ENCODE measurements around the gene ASB9. TPM values are rescaled to one million over a fixed set of nuclear protein-coding genes. Genes with fewer than 3 reads are reported as not detected.

Gene ASB9
- total RNA-seq, 2 donors from 2014 or later, result 1.6 to 4.9 TPM

GRCh38 chrX:15298780-15299179 is 28.9 kb upstream of the ASB9 start:
- ATAC-seq, result peak; percentile 32
- no peaks in the 10 kb centered on the region for H3K9me3 ChIP-seq
- peak in 2 of 4 donors; percentile 16 to 19 for DNase-seq
- TF ChIP-seq POLR2A (IDR thresholded peaks at IDR 0.05) (no peak), CTCF (IDR thresholded peaks at IDR 0.05) (no peak)
- H3K4me3 ChIP-seq, result no peak overlapping the region
- peaks cover 33% of the 10 kb centered on the region for H3K4me1 ChIP-seq
- intact Hi-C loops (cut with DNase I), result no loop called here
- WGBS, 2 donors, result 83% methylated on average over 3 of the region's 3 CpGs
- H3K27ac ChIP-seq, result peak overlapping the region; percentile 46 to 83 (median 62)
- H3K27me3 ChIP-seq, result no peaks in the 10 kb centered on the region
- H3K36me3 ChIP-seq (replicated peaks in 1 of 2; ENCODE audit: insufficient read depth in 1 of 2, low read depth in 2 of 2), result no peaks in the 10 kb centered on the region

- no peak for DNase-seq
Observed at GRCh38 chrX:15298201-15298600, 28.3 kb upstream of the ASB9 start.

GRCh38 chrX:15293451-15293850 is 23.6 kb upstream of the ASB9 start:
- H3K4me1 ChIP-seq, result peaks cover 12% of the 10 kb centered on the region
- no peak for TF ChIP-seq CTCF (IDR thresholded peaks at IDR 0.05)
- no peak for TF ChIP-seq POLR2A (IDR thresholded peaks at IDR 0.05)
- intact Hi-C loops (cut with DNase I), result no loop called here
- H3K27me3 ChIP-seq, result no peaks in the 10 kb centered on the region
- WGBS, 2 donors, result 90 to 96% methylated on average over 2 of the region's 2 CpGs
- DNase-seq (no peak), ATAC-seq (no peak)
- H3K27ac ChIP-seq, result no peak overlapping the region
- no peaks in the 10 kb centered on the region for H3K9me3 ChIP-seq
- no peak overlapping the region for H3K4me3 ChIP-seq
- no peaks in the 10 kb centered on the region for H3K36me3 ChIP-seq (replicated peaks in 1 of 2; ENCODE audit: insufficient read depth in 1 of 2, low read depth in 2 of 2)

More at GRCh38 chrX:15298201-15298600, 28.3 kb upstream of the ASB9 start:
- intact Hi-C loops (cut with DNase I), result no loop called here
- no peaks in the 10 kb centered on the region for H3K36me3 ChIP-seq (replicated peaks in 1 of 2; ENCODE audit: insufficient read depth in 1 of 2, low read depth in 2 of 2)
- TF ChIP-seq CTCF (IDR thresholded peaks at IDR 0.05) (no peak), POLR2A (IDR thresholded peaks at IDR 0.05) (no peak)
- H3K27me3 ChIP-seq, result no peaks in the 10 kb centered on the region
- peak overlapping the region; percentile 22 to 83 (median 62) for H3K27ac ChIP-seq
- H3K4me3 ChIP-seq, result no peak overlapping the region
- 49 to 87% methylated on average over 2 of the region's 2 CpGs for WGBS, 2 donors
- H3K9me3 ChIP-seq, result no peaks in the 10 kb centered on the region
- H3K4me1 ChIP-seq, result peaks cover 33% of the 10 kb centered on the region
- no peak for ATAC-seq

- Histone ChIP-seq H3K36me3 (replicated peaks in 1 of 2; ENCODE audit: insufficient read depth in 1 of 2, low read depth in 2 of 2) (no peaks in the 10 kb centered on the region), H3K27ac (no peak overlapping the region), H3K4me3 (no peak overlapping the region), H3K9me3 (no peaks in the 10 kb centered on the region), H3K27me3 (no peaks in the 10 kb centered on the region), H3K4me1 (peaks cover 9% of the 10 kb centered on the region)
- ATAC-seq, result no peak
- no peak for DNase-seq
- WGBS, 2 donors, result 60 to 81% methylated on average over 1 to 3 of the region's 3 CpGs
- intact Hi-C loops (cut with DNase I), result no loop called here
- no peak for TF ChIP-seq POLR2A (IDR thresholded peaks at IDR 0.05)
- TF ChIP-seq CTCF (IDR thresholded peaks at IDR 0.05), result no peak
Observed at GRCh38 chrX:15292861-15293260, 23.0 kb upstream of the ASB9 start.

GRCh38 chrX:15277604-15278003 is 7.7 kb upstream of the ASB9 start:
- DNase-seq, result no peak
- TF ChIP-seq POLR2A (IDR thresholded peaks at IDR 0.05) (no peak), CTCF (IDR thresholded peaks at IDR 0.05) (no peak)
- Histone ChIP-seq H3K4me1 (no peaks in the 10 kb centered on the region), H3K27me3 (no peaks in the 10 kb centered on the region), H3K9me3 (no peaks in the 10 kb centered on the region), H3K36me3 (replicated peaks in 1 of 2; ENCODE audit: insufficient read depth in 1 of 2, low read depth in 2 of 2) (no peaks in the 10 kb centered on the region), H3K4me3 (no peak overlapping the region), H3K27ac (no peak overlapping the region)
- ATAC-seq, result no peak
- 29 to 55% methylated on average over 1 of the region's 1 CpG for WGBS, 2 donors
- intact Hi-C loops (cut with DNase I), result no loop called here
